ENCODE data around the gene CEP131.

Gene CEP131

GRCh38 chr17:81165246-81166032 is 57.3 kb downstream of the CEP131 start, which contains the start of gene PVALEF:
Gene PVALEF (plus strand): TSS chr17:81165507. CDS start chr17:81181227, 15,720 bp downstream.
- Mint-ChIP-seq H3K27ac (peak within 1 kb of the TSS; percentile 46 to 68 (median 50)), H3K9me3 (no peaks in the 10 kb centered on the region), H3K4me3 (peak within 1 kb of the TSS; percentile 65 to 77 (median 75)), H3K27me3 (ENCODE audit: low read depth) (peaks cover 14% of the 10 kb centered on the region), H3K4me1 (peaks cover 9% of the 10 kb centered on the region), H3K36me3 (ENCODE audit: low read depth) (no peaks in the 10 kb centered on the region)
- no peak for TF ChIP-seq CTCF (IDR thresholded peaks at IDR 0.05; ENCODE audit: unreplicated experiment in 3 of 3)

- TF ChIP-seq CTCF (IDR thresholded peaks at IDR 0.05; ENCODE audit: unreplicated experiment in 3 of 3): no peak
- peak overlapping the region; percentile 65 to 77 (median 72) for H3K4me3 Mint-ChIP-seq
- no peaks in the 10 kb centered on the region for H3K36me3 Mint-ChIP-seq (ENCODE audit: low read depth)
- H3K27me3 Mint-ChIP-seq (ENCODE audit: low read depth): peaks cover 14% of the 10 kb centered on the region
- peak overlapping the region; percentile 46 to 68 (median 50) for H3K27ac Mint-ChIP-seq
- H3K9me3 Mint-ChIP-seq: no peaks in the 10 kb centered on the region
- H3K4me1 Mint-ChIP-seq: peaks cover 9% of the 10 kb centered on the region
These were observed 58.2 kb downstream of the CEP131 start for GRCh38 chr17:81164371-81165245.

- peak overlapping the region; percentile 46 to 68 (median 50) for H3K27ac Mint-ChIP-seq
- H3K4me3 Mint-ChIP-seq: peak overlapping the region in 2 of 3 experiments; percentile 65 to 77
- H3K36me3 Mint-ChIP-seq (ENCODE audit: low read depth): no peaks in the 10 kb centered on the region
- no peaks in the 10 kb centered on the region for H3K9me3 Mint-ChIP-seq
- peaks cover 9% of the 10 kb centered on the region for H3K4me1 Mint-ChIP-seq
- peaks cover 14% of the 10 kb centered on the region for H3K27me3 Mint-ChIP-seq (ENCODE audit: low read depth)
- TF ChIP-seq CTCF (IDR thresholded peaks at IDR 0.05; ENCODE audit: unreplicated experiment in 3 of 3): no peak
These were observed 58.9 kb downstream of the CEP131 start for GRCh38 chr17:81163703-81164370.

- H3K9me3 Mint-ChIP-seq: no peaks in the 10 kb centered on the region
- no peak for TF ChIP-seq CTCF (IDR thresholded peaks at IDR 0.05; ENCODE audit: unreplicated experiment in 3 of 3)
- peaks cover 9% of the 10 kb centered on the region for H3K4me1 Mint-ChIP-seq
- H3K27me3 Mint-ChIP-seq (ENCODE audit: low read depth): peaks cover 17% of the 10 kb centered on the region
- H3K4me3 Mint-ChIP-seq: no peak overlapping the region
- no peaks in the 10 kb centered on the region for H3K36me3 Mint-ChIP-seq (ENCODE audit: low read depth)
- H3K27ac Mint-ChIP-seq: no peak overlapping the region
These were observed 59.6 kb downstream of the CEP131 start for GRCh38 chr17:81163051-81163695.

- Mint-ChIP-seq H3K27me3 (ENCODE audit: low read depth) (peaks cover 17% of the 10 kb centered on the region), H3K27ac (no peak overlapping the region), H3K4me3 (no peak overlapping the region), H3K4me1 (peaks cover 9% of the 10 kb centered on the region), H3K9me3 (no peaks in the 10 kb centered on the region), H3K36me3 (ENCODE audit: low read depth) (no peaks in the 10 kb centered on the region)
- no peak for TF ChIP-seq CTCF (IDR thresholded peaks at IDR 0.05; ENCODE audit: unreplicated experiment in 3 of 3)
These were observed 60.3 kb downstream of the CEP131 start for GRCh38 chr17:81162491-81162890.

All from nephron (organoid).